Measurements from ENCODE around the gene NINJ2. TPM values are rescaled to one million over a fixed set of nuclear protein-coding genes. Genes with fewer than 3 reads are reported as not detected.

NINJ2 gene
- total RNA-seq, 1 experiment from 2014 or later, result 0.24 TPM

DNA sequence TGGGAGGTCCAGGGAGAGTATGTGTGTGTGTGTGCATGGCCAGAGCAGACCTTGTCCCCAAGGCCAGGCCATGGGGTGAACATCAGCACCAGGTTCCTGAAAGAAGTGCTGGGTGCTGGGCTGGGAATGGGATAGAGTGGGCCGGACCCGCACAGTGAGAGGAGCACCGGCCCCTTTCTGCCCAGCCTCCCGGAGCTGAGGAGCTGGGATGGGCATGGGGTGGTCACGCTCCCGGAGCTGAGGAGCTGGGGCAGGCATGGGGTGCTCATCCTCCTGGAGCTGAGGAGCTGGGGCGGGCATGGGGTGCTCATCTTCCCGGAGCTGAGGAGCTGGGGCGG is 120.2 kb downstream of the NINJ2 start:
- no peak overlapping the region for H4K91ac ChIP-seq (ENCODE audit: insufficient read length, low read depth, low read length)
- no peaks in the 10 kb centered on the region for H3K79me2 ChIP-seq (ENCODE audit: insufficient read depth, low read length)
- H2AK5ac ChIP-seq (ENCODE audit: insufficient read length, low read length), result no peak overlapping the region
- H3K9me3 ChIP-seq (ENCODE audit: control insufficient read depth, low read depth, low read length), result no peaks in the 10 kb centered on the region
- no peaks in the 10 kb centered on the region for H3K4me1 ChIP-seq (ENCODE audit: insufficient read depth, low read length)
- Mint-ChIP-seq H3K27me3 (ENCODE audit: low read depth) (peaks cover 7% of the 10 kb centered on the region), H3K4me1 (peaks cover 16 to 26% of the 10 kb centered on the region in 2 experiments), H3K36me3 (ENCODE audit: insufficient read depth in 1 of 3, low read depth in 3 of 3) (peaks cover 0 to 16% (median 0%) of the 10 kb centered on the region in 3 experiments; a peak in 2 of 7 replicates), H3K27ac (no peak overlapping the region), H3K9me3 (no peaks in the 10 kb centered on the region; a peak in 1 of 5 replicates), H3K4me3 (no peak overlapping the region)
- no peak overlapping the region for H3K56ac ChIP-seq (ENCODE audit: insufficient read length, low read depth, low read length)
- H3K27me3 ChIP-seq (ENCODE audit: insufficient read depth, low read length), result no peaks in the 10 kb centered on the region
- H2AFZ ChIP-seq (ENCODE audit: low read length), result no peak overlapping the region
- H2BK120ac ChIP-seq (ENCODE audit: low read depth, low read length, poor library complexity, severe bottlenecking), result no peak overlapping the region
- H3K4ac ChIP-seq (ENCODE audit: low read depth, low read length), result no peak overlapping the region
- no peak overlapping the region for H3K9ac ChIP-seq (ENCODE audit: extremely low read depth, insufficient read length, low read length)
- no peak overlapping the region for H2BK5ac ChIP-seq (ENCODE audit: insufficient read length, low read length)
- H3K4me2 ChIP-seq (ENCODE audit: insufficient read depth, insufficient read length, low read length), result no peak overlapping the region
- no peak overlapping the region for H2BK20ac ChIP-seq (ENCODE audit: low read depth, low read length, poor library complexity, severe bottlenecking)
- H3T11ph ChIP-seq (ENCODE audit: low read length), result no peak overlapping the region
- no peak overlapping the region for H2BK12ac ChIP-seq (ENCODE audit: insufficient read length, low read depth, low read length)
- no peaks in the 10 kb centered on the region for H4K20me1 ChIP-seq (ENCODE audit: control insufficient read depth, insufficient read depth, insufficient read length)
- no CpG with 5 or more reads among the region's 9 CpGs for WGBS (ENCODE audit: extremely low coverage, insufficient read length, low lambda C conversion rate)
- H4K8ac ChIP-seq (replicated peaks; ENCODE audit: insufficient read length, low read depth, low read length), result no peak overlapping the region
- peaks cover 5% of the 10 kb centered on the region for H3K23me2 ChIP-seq (ENCODE audit: insufficient read length, low read depth, low read length, poor library complexity, severe bottlenecking)
- H4K5ac ChIP-seq (ENCODE audit: insufficient read length, low read depth, low read length), result no peak overlapping the region
- H3K14ac ChIP-seq (ENCODE audit: insufficient read depth, low read length), result no peak overlapping the region
- no peak overlapping the region for H3K23ac ChIP-seq (ENCODE audit: insufficient read length, low read depth, low read length)
- TF ChIP-seq, protein P1, sequence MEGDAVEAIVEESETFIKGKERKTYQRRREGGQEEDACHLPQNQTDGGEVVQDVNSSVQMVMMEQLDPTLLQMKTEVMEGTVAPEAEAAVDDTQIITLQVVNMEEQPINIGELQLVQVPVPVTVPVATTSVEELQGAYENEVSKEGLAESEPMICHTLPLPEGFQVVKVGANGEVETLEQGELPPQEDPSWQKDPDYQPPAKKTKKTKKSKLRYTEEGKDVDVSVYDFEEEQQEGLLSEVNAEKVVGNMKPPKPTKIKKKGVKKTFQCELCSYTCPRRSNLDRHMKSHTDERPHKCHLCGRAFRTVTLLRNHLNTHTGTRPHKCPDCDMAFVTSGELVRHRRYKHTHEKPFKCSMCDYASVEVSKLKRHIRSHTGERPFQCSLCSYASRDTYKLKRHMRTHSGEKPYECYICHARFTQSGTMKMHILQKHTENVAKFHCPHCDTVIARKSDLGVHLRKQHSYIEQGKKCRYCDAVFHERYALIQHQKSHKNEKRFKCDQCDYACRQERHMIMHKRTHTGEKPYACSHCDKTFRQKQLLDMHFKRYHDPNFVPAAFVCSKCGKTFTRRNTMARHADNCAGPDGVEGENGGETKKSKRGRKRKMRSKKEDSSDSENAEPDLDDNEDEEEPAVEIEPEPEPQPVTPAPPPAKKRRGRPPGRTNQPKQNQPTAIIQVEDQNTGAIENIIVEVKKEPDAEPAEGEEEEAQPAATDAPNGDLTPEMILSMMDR (conservative IDR thresholded peaks at IDR 0.05), result no peak
- no peak overlapping the region for H3K27ac ChIP-seq (ENCODE audit: insufficient read length, low read depth, low read length)
- H2BK15ac ChIP-seq (ENCODE audit: low read depth, low read length), result no peak overlapping the region
- H3K18ac ChIP-seq (ENCODE audit: insufficient read length, low read depth, low read length), result peak overlapping the region; percentile 38
- no peak for DNase-seq
- no peaks in the 10 kb centered on the region for H3K79me1 ChIP-seq (ENCODE audit: insufficient read depth, low read depth, low read length, poor library complexity, severe bottlenecking)

All from H9 (cell line).